ENCODE data around the gene WARS2. TPM values are rescaled to one million over a fixed set of nuclear protein-coding genes. Genes with fewer than 3 reads are reported as not detected.

WARS2 gene
- total RNA-seq, 4 donors from 2014 or later: 15.6 to 21.8 (median 20.1) TPM

GRCh38 chr1:118989006-118989815 is 151.2 kb downstream of the WARS2 start:
- TF ChIP-seq, protein P1, sequence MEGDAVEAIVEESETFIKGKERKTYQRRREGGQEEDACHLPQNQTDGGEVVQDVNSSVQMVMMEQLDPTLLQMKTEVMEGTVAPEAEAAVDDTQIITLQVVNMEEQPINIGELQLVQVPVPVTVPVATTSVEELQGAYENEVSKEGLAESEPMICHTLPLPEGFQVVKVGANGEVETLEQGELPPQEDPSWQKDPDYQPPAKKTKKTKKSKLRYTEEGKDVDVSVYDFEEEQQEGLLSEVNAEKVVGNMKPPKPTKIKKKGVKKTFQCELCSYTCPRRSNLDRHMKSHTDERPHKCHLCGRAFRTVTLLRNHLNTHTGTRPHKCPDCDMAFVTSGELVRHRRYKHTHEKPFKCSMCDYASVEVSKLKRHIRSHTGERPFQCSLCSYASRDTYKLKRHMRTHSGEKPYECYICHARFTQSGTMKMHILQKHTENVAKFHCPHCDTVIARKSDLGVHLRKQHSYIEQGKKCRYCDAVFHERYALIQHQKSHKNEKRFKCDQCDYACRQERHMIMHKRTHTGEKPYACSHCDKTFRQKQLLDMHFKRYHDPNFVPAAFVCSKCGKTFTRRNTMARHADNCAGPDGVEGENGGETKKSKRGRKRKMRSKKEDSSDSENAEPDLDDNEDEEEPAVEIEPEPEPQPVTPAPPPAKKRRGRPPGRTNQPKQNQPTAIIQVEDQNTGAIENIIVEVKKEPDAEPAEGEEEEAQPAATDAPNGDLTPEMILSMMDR (IDR thresholded peaks at IDR 0.05; ENCODE audit: low read depth): no peak

DNA sequence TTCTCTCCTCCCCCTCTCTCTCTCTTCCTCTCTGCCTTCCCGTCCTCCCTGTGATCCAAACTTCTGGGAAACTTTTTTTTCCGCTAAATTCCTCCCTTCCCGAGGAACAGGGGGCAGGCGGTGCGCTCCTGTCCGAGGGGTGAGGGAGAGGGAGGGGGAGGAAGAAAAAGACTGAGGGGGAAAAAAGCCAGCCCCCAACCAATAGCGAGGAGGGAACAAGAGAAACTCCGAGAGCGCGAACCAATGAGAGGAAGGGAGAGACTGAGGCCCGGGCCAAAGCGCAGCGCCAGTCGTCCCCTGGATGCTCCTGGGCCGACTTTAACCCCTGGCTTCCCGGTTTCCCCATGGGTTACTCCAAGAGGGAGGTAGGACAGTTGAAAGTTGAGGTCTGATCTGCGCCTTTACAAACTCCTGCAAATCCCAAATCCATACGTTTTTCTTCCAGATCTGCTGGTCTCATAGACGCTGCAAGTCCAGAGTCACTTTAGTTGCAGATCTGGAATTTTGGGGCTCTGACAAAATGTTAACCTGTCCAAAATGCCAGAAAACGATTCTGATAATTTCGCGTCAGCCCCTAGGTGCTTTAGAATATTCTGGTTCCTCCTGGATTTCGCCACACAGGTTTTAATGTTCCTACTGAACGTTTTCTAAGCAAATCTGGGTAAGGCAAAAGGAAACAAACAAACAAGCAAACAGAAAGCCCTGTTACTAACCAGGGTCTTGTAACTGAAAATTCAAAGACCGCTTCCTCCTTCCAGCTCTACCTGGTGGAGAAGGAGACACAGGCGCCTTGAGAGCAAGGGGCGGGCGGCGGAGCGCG is 152.1 kb downstream of the WARS2 start, which contains the start of gene TBX15:
TSS of gene TBX15 (minus strand) at position 158 of the 820 bp plus-strand sequence. CDS start 548 bp downstream, outside the sequence.
- TF ChIP-seq, protein P1 (IDR thresholded peaks at IDR 0.05; ENCODE audit: low read depth): no peak

DNA sequence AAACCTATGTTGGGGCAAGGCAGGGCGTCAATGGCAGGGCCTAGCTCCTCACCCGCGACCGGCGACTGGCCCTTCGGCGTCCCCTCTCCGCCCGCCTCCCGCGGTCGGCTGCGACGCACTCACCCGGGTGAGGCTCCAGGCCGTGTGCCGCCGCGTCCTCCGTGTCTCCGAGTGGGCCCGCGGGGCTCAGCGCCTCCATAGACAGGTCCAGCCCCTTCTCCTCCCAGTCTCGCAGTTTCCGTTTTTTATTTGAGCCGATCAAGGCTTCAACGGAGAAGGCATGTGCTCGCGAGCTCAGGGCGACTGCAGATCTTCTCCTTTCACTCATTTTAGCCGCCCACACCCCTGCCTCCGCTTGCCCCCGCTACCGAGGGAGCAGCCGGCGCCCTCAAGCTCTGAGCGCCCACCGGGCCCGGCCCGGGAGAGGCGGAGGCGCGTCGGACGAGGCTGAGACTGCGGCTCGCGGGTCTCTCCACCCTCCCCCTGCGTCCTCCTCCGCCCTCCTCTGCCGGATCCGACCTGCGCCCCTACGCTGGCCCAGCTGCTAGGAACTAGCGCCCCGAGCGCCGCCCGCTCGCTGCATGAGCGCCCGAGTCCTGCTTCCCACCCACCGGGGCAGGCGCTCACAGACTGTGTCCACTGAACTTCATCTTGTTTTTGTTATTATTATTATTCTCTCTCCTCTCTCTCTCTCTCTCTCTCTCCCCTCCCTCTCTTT is 152.8 kb downstream of the WARS2 start:
- TF ChIP-seq, protein P1 (IDR thresholded peaks at IDR 0.05; ENCODE audit: low read depth): no peak

- TF ChIP-seq, protein P1 (IDR thresholded peaks at IDR 0.05; ENCODE audit: low read depth): no peak
These were observed 153.6 kb downstream of the WARS2 start for GRCh38 chr1:118986555-118987467.

GRCh38 chr1:118985640-118986554 is 154.6 kb downstream of the WARS2 start:
- TF ChIP-seq, protein P1 (IDR thresholded peaks at IDR 0.05; ENCODE audit: low read depth): no peak
